Tongue (tissue), 2 donors: ENCODE measurements around the gene PDE11A. TPM values are rescaled to one million over a fixed set of nuclear protein-coding genes. Genes with fewer than 3 reads are reported as not detected.
"Not testable (repeated sequence)": the region's sequence is repeated elsewhere in the genome, so short reads cannot be mapped to it uniquely, and the experiment has no call there.

ENCODE experiments used
- DNase-seq: peaks from one replicate; pipeline ENCODE4 v3.0.0-alpha.2; 2015
- total RNA-seq: library from RNA; depleted of rRNA; stranded (reverse); fragments of >200 nt; gene quantifications from one replicate; pipeline ENCODE4 v1.2.3, GENCODE V29; 2014

PDE11A gene
- total RNA-seq, result 0.51 TPM

- peak; percentile 78 for DNase-seq
Observed at GRCh38 chr2:178072383-178073301, at the start of gene PDE11A. Gene PDE11A (minus strand): TSS chr2:178072777. CDS start chr2:178072437, 340 bp downstream.

- peak; percentile 47 for DNase-seq
Observed at GRCh38 chr2:178119179-178119922, 46.8 kb upstream of the PDE11A start.

- DNase-seq, result no peak
Observed at GRCh38 chr2:178117725-178118124, 45.1 kb upstream of the PDE11A start.

- DNase-seq, result no peak
Observed at GRCh38 chr2:178115271-178115670, 42.7 kb upstream of the PDE11A start.

- DNase-seq, result no peak
Observed at GRCh38 chr2:178114462-178114861, 41.9 kb upstream of the PDE11A start.

- DNase-seq, result peak; percentile 94
Observed at GRCh38 chr2:178112202-178113152, 39.9 kb upstream of the PDE11A start, which contains the start of gene RBM45. Gene RBM45 (plus strand): TSS chr2:178112437. CDS start chr2:178112547, 110 bp downstream.

- DNase-seq, result no peak
Observed at GRCh38 chr2:178111743-178112142, 39.2 kb upstream of the PDE11A start.

GRCh38 chr2:178110681-178111080 lies 38.1 kb upstream of the PDE11A start:
- DNase-seq, result no peak

GRCh38 chr2:178109813-178110212 lies 37.2 kb upstream of the PDE11A start:
- peak; percentile 48 for DNase-seq

- no peak for DNase-seq
Observed at GRCh38 chr2:178108176-178108575, 35.6 kb upstream of the PDE11A start.

- no peak for DNase-seq
Observed at GRCh38 chr2:178106053-178106452, 33.5 kb upstream of the PDE11A start.

- no peak for DNase-seq
Observed at GRCh38 chr2:178105566-178105965, 33.0 kb upstream of the PDE11A start.

- no peak for DNase-seq
Observed at GRCh38 chr2:178101321-178102079, 28.9 kb upstream of the PDE11A start.

- DNase-seq, result no peak
Observed at GRCh38 chr2:178093471-178093870, 20.9 kb upstream of the PDE11A start.

- no peak for DNase-seq
Observed at GRCh38 chr2:178088774-178089270, 16.2 kb upstream of the PDE11A start.

- no peak for DNase-seq
Observed at GRCh38 chr2:178084273-178084672, 11.7 kb upstream of the PDE11A start.

- DNase-seq, result no peak
Observed at GRCh38 chr2:178082408-178083045, 9.9 kb upstream of the PDE11A start.

GRCh38 chr2:178079279-178079678 lies 6.7 kb upstream of the PDE11A start:
- not testable (repeated sequence) for DNase-seq

- no peak for DNase-seq
Observed at GRCh38 chr2:178076130-178076529, 3.6 kb upstream of the PDE11A start.

GRCh38 chr2:178075006-178075326 lies 2.4 kb upstream of the PDE11A start:
- DNase-seq, result no peak
